ENCODE results near the gene SERINC3. TPM values are rescaled to one million over a fixed set of nuclear protein-coding genes. Genes with fewer than 3 reads are reported as not detected.

SERINC3 gene
- total and polyA plus RNA-seq, 2 of the 8 experiments (the other 6 are each of a cell fraction or from before 2014, with no cell fraction given): 47.2 to 66.0 TPM

DNA sequence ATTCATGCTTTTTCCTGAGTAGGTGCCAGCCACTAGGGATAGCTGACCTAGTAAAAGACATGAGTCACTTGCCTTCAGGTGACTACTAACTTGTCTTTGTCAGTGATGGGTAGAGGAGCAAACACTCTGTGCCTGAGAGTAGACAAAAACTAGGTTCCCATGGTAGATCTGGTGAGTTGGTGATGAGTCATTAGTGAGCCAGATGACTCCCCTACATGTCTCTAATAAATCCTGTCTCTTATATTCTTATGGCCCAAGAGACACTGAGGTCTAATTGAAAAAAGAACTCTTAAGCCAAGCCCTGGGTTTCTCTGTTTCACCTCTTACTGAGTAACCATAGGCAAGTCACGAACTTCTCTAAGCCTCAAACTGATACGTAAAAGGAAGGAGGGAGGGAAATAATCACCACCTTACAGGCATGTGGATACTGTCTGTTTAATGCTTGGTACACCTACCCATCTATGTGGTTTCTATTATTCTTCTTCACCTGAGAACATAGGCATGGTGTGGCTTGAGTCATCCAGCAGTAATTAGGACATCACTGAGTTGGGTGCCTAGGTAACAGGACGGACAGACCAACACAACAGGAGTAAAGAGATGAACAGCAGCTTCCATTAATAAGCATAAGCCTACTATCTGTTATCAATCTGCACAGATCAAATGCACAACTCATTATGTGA lies 25.9 kb downstream of the SERINC3 start:
- no peaks in the 10 kb centered on the region; the same call in 1 of the 2 replicates for H3K23me2 ChIP-seq (ENCODE audit: low read depth, low read length)
- H3K9me3 ChIP-seq (ENCODE audit: insufficient read depth in 2 of 2, low read depth in 1 of 2, low read length in 1 of 2): no peaks in the 10 kb centered on the region
- H3K27me3 ChIP-seq (replicated peaks in 1 of 4; ENCODE audit: control insufficient read depth in 3 of 4, extremely low read depth in 1 of 4, insufficient read depth in 3 of 4, low read length in 3 of 4): no peaks in the 10 kb centered on the region
- no peak overlapping the region for H2AFZ ChIP-seq (ENCODE audit: low read length)
- no peak overlapping the region for H3K23ac ChIP-seq (ENCODE audit: insufficient read length)
- H2AK5ac ChIP-seq (ENCODE audit: low read depth, low read length): no peak overlapping the region
- H3K79me1 ChIP-seq (ENCODE audit: low read depth, low read length): no peaks in the 10 kb centered on the region; the same call in 1 of the 2 replicates
- H2BK5ac ChIP-seq (ENCODE audit: low read depth, low read length): no peak overlapping the region
- H3K4me2 ChIP-seq (ENCODE audit: insufficient read depth in 1 of 2, low read depth in 2 of 2, low read length in 2 of 2): no peak overlapping the region
- H4K91ac ChIP-seq (replicated peaks; ENCODE audit: insufficient read length, low read length): no peak overlapping the region
- no peak overlapping the region for H2BK120ac ChIP-seq (replicated peaks; ENCODE audit: low read depth, low read length)
- no peaks in the 10 kb centered on the region for H3K4me1 ChIP-seq (replicated peaks in 1 of 4; ENCODE audit: control insufficient read depth in 3 of 4, insufficient read depth in 4 of 4, low read length in 3 of 4)
- peaks cover 0 to 2% of the 10 kb centered on the region in 2 experiments for H4K20me1 ChIP-seq (replicated peaks in 1 of 2; ENCODE audit: control insufficient read depth in 1 of 2, insufficient read depth in 2 of 2, low read length in 2 of 2)
- H3K14ac ChIP-seq (ENCODE audit: insufficient read length): no peak overlapping the region
- H3K36me3 ChIP-seq (ENCODE audit: control insufficient read depth in 2 of 4, insufficient read depth in 4 of 4, low read length in 3 of 4): peaks cover 12 to 40% (median 31%) of the 10 kb centered on the region in 4 experiments; a peak in 7 of 8 replicates
- H3K79me2 ChIP-seq (ENCODE audit: control insufficient read depth in 1 of 2, insufficient read depth in 2 of 2, low read length in 2 of 2): no peaks in the 10 kb centered on the region
- H4K5ac ChIP-seq (ENCODE audit: insufficient read length, low read depth, low read length): no peak overlapping the region
- ChIA-PET CTCF (ENCODE audit: partially characterized antibody) (interaction anchor here (1.0 to 3.0 kb wide), 2 partner anchors 114 to 169 kb away, joined by 3 to 10 read pairs; no protein-coding TSS in a partner anchor), POLR2A (ENCODE audit: partially characterized antibody) (interaction anchor here (0.6 to 1.3 kb wide), 3 partner anchors 9 to 107 kb away, joined by 3 to 5 read pairs (median 3); no protein-coding TSS in a partner anchor)
- no peak overlapping the region for H2BK15ac ChIP-seq (ENCODE audit: low read length)
- FAIRE-seq: no peak
- no peak overlapping the region for H4K8ac ChIP-seq (ENCODE audit: extremely low read depth, insufficient read depth, low read length)
- 91% methylated on average over 3 of the region's 3 CpGs; no CpG with 5 or more reads in 1 of the 2 experiments for WGBS, 2 experiments (ENCODE audit: extremely low coverage in 1 of 2, insufficient coverage in 1 of 2, insufficient read length in 1 of 2, insufficient replicate concordance in 2 of 2, low coverage in 1 of 2, low lambda C conversion rate in 2 of 2, missing lambda C conversion rate in 1 of 2)
- no peak for DNase-seq (ENCODE audit: low read depth in 1 of 2, low spot score in 2 of 2)
- no peak overlapping the region for H3K4ac ChIP-seq (replicated peaks; ENCODE audit: insufficient read length, low read depth, low read length)
- H3K56ac ChIP-seq (replicated peaks; ENCODE audit: insufficient read length, low read depth, low read length): no peak overlapping the region
- no peak overlapping the region for H3K27ac ChIP-seq (ENCODE audit: low read depth, low read length)
- H2BK20ac ChIP-seq (ENCODE audit: low read length): no peak overlapping the region
- no peak overlapping the region for H3K4me3 ChIP-seq (ENCODE audit: extremely low read depth in 1 of 4, insufficient read depth in 2 of 4, low read depth in 3 of 4, low read length in 4 of 4)
- H3K18ac ChIP-seq (ENCODE audit: extremely low read depth, low read length): no peak overlapping the region
- H3K9ac ChIP-seq (replicated peaks in 1 of 4; ENCODE audit: extremely low read depth in 1 of 4, low read depth in 3 of 4, low read length in 3 of 4): no peak overlapping the region; a peak in 2 of 7 replicates
- H2BK12ac ChIP-seq (ENCODE audit: low read depth, low read length): no peak overlapping the region
- TF ChIP-seq ZNF274 (IDR thresholded peaks at IDR 0.05; ENCODE audit: borderline replicate concordance, extremely low read depth, low read length) (no peak), EZH2 (IDR thresholded peaks at IDR 0.05; ENCODE audit: low read depth, low read length, severe bottlenecking) (no peak)
